Osteocyte (in vitro differentiated cells): Measurements from ENCODE around the gene MBD6. TPM values are rescaled to one million over a fixed set of nuclear protein-coding genes. Genes with fewer than 3 reads are reported as not detected.

Source experiments
- DNase-seq: peaks from one replicate; pipeline ENCODE4 v3.0.0; 2021; ENCODE audit warnings: mixed read lengths; ENCODE audit not compliant: unreplicated experiment; ENCODE audit errors: extremely low spot score
- H3K27ac Mint-ChIP-seq: one replicate; pipeline ENCODE4 v1.8.0; 2021; ENCODE audit warnings: mild to moderate bottlenecking, mixed read lengths; ENCODE audit not compliant: unreplicated experiment
- H3K27me3 Mint-ChIP-seq: one replicate; pipeline ENCODE4 v1.8.0; 2021; ENCODE audit warnings: mixed read lengths; ENCODE audit not compliant: unreplicated experiment
- H3K36me3 Mint-ChIP-seq: one replicate; pipeline ENCODE4 v1.8.0; 2021; ENCODE audit warnings: mixed read lengths; ENCODE audit not compliant: unreplicated experiment
- H3K4me1 Mint-ChIP-seq: one replicate; pipeline ENCODE4 v1.8.0; 2021; ENCODE audit warnings: mixed read lengths; ENCODE audit not compliant: unreplicated experiment
- H3K4me3 Mint-ChIP-seq: one replicate; pipeline ENCODE4 v1.8.0; 2021; ENCODE audit warnings: mild to moderate bottlenecking, moderate library complexity, mixed read lengths; ENCODE audit not compliant: unreplicated experiment
- H3K9me3 Mint-ChIP-seq: one replicate; pipeline ENCODE4 v1.8.0; 2021; ENCODE audit warnings: mixed read lengths; ENCODE audit not compliant: unreplicated experiment
- CTCF ChIP-seq: fragments of 200-600 bp; sonication (generic); IDR thresholded peaks from 2 replicates; pipeline ENCODE4 v1.5.0; 2021; ENCODE audit warnings: antibody characterized with exemption, mild to moderate bottlenecking, moderate library complexity
- total RNA-seq: library from RNA; stranded (reverse); gene quantifications from 2 replicates; pipeline ENCODE4 v1.2.1, GENCODE V29; 2021

The MBD6 gene
- total RNA-seq, 1 donor from 2014 or later = 104 TPM

DNA sequence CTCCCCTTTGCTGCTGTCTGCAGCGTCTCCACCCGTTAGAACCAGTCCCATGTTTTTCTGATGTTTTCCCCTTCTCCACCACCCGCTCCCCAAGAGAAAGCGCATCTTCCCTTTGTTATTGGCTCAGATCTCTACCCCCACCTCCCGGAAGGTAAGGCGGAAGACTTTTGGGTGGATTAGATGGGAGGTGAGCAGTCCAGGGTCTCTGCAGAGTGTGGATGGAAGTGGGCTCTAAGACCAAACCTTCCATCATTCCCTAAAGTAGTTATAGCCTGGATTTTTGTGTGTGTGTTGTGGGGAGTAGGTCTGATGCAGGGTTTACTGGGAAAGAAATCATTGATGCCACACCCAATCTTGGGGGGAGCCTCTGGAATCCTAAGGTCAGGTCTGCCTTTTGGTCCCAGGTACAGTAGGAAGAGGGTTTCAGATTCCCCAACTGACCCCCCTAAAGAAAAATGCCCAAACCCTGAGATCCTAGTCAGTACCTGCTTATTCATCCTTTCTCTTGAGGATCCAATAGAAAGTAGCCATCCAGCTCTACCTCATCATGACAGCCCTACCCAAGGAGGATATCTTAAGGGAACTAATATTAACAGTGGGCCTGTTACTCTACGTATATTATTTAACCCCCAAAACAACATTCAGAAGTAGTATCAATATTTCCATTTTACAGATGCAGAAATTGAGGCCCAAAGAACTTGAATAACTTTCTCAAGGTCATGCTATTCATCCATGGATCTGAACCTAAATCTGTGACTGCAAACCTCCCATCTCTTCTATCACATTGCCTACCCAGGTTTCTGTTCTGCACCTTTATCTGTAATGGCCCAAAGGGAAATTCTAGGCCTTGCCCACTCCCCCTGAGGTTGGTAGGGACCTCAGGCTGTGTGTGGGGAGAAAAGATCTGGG, 28.3 kb downstream of the MBD6 start:
- Mint-ChIP-seq H3K4me1 (peaks cover 27% of the 10 kb centered on the region), H3K9me3 (no peaks in the 10 kb centered on the region), H3K4me3 (peak overlapping the region; percentile 67), H3K36me3 (peaks cover 3% of the 10 kb centered on the region), H3K27ac (no peak overlapping the region), H3K27me3 (peaks cover 52% of the 10 kb centered on the region)
- TF ChIP-seq CTCF = no peak
- DNase-seq = no peak

DNA sequence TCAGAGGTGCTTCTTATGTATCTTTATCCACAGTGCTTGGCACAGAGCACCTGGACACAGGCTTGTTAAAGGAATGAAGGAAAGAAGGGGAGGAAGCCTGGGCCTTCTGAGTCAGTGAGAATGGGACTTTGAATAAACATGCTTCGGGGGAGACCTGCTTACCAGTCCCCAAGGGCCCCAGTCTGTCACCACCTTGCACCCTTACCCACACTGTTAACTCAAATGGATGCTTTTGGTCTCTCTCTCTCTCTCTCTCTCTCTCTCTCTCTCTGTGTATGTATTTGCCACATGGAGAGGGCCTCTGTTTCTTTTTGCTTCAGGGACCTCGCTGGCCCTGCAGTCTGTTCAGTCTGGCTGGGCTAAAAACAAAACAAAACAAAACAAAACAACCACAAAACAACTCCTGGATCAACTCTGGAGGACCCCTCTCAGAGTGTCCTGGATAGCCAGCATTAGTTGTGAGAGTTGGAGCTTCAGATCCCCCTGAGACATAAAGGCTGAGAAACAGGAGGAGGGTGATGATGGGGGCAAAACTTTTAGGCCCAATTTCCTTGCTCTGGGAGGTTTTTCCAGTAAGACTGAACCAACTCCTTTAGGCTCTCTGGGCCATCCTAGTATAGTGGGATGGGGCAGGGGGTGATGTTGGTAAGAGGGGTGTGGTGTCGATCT, 29.1 kb downstream of the MBD6 start:
- H3K27ac Mint-ChIP-seq = no peak overlapping the region
- H3K4me3 Mint-ChIP-seq = no peak overlapping the region
- peaks cover 3% of the 10 kb centered on the region for H3K36me3 Mint-ChIP-seq
- no peak for TF ChIP-seq CTCF
- H3K9me3 Mint-ChIP-seq = no peaks in the 10 kb centered on the region
- H3K27me3 Mint-ChIP-seq = peaks cover 57% of the 10 kb centered on the region
- no peak for DNase-seq
- H3K4me1 Mint-ChIP-seq = peaks cover 22% of the 10 kb centered on the region

GRCh38 chr12:57552306-57552651, 29.7 kb downstream of the MBD6 start:
- peaks cover 19% of the 10 kb centered on the region for H3K4me1 Mint-ChIP-seq
- peaks cover 3% of the 10 kb centered on the region for H3K36me3 Mint-ChIP-seq
- DNase-seq = no peak
- no peak for TF ChIP-seq CTCF
- no peak overlapping the region for H3K27ac Mint-ChIP-seq
- H3K27me3 Mint-ChIP-seq = peaks cover 59% of the 10 kb centered on the region
- H3K9me3 Mint-ChIP-seq = no peaks in the 10 kb centered on the region
- H3K4me3 Mint-ChIP-seq = no peak overlapping the region

DNA sequence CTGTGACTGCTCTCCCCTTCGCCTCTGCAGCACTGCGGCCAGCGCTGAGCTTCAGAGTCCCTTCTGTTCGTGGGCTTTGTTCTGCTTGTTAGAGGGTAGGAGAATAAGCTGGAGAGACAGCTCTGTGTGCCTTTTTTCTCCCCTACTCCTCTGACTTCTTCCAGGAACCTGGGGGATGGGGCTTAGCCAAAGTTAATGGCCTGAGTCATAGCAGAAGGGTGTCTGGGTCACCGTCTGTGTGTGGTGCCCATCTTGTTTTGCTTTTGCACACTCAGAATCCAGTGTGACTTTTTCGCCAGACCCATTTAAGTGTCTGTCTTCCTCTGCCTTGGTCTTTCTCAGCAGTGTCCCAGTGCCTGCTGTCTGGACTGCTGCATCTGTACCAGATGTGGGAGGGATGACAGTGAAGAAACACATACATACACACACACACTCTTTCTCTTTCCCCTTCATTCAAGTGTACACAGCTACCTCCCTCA, 30.2 kb downstream of the MBD6 start:
- H3K27ac Mint-ChIP-seq = no peak overlapping the region
- DNase-seq = no peak
- H3K9me3 Mint-ChIP-seq = no peaks in the 10 kb centered on the region
- peaks cover 14% of the 10 kb centered on the region for H3K4me1 Mint-ChIP-seq
- H3K36me3 Mint-ChIP-seq = peaks cover 3% of the 10 kb centered on the region
- no peak for TF ChIP-seq CTCF
- no peak overlapping the region for H3K4me3 Mint-ChIP-seq
- peaks cover 57% of the 10 kb centered on the region for H3K27me3 Mint-ChIP-seq
